Pulmonary artery endothelial cell (primary cell): ENCODE data around the gene S1PR3. TPM values are rescaled to one million over a fixed set of nuclear protein-coding genes. Genes with fewer than 3 reads are reported as not detected.
"Not testable (repeated sequence)": the region's sequence is repeated elsewhere in the genome, so short reads cannot be mapped to it uniquely, and the experiment has no call there.

ENCODE experiments used
- DNase-seq: peaks from one replicate; pipeline ENCODE4 v3.0.0-alpha.2; 2011; ENCODE audit warnings: low read depth, low spot score
- total RNA-seq: library from RNA; depleted of rRNA; stranded (reverse); fragments of >200 nt; gene quantifications from 2 replicates; pipeline ENCODE4 v1.2.3, GENCODE V29; 2014

The S1PR3 gene
- 19.0 and 22.4 TPM in 2 replicates for total RNA-seq

- DNase-seq = no peak
Measured at GRCh38 chr9:88991066-88992034, at the start of gene S1PR3. Gene S1PR3, plus strand, starts transcription at chr9:88991468. Its CDS starts 9,733 bp downstream, at chr9:89001201.

GRCh38 chr9:88941586-88941985, 49.7 kb upstream of the S1PR3 start:
- DNase-seq = not testable (repeated sequence)

- DNase-seq = no peak
Measured at GRCh38 chr9:88942411-88942810, 48.9 kb upstream of the S1PR3 start.

- DNase-seq = no peak
Measured at GRCh38 chr9:88945636-88946333, 45.5 kb upstream of the S1PR3 start.

- no peak for DNase-seq
Measured at GRCh38 chr9:88947581-88948573, 43.4 kb upstream of the S1PR3 start.

- DNase-seq = peak; percentile 26
Measured at GRCh38 chr9:88949425-88949824, 41.8 kb upstream of the S1PR3 start.

GRCh38 chr9:88949961-88950340, 41.3 kb upstream of the S1PR3 start:
- DNase-seq = no peak

GRCh38 chr9:88950341-88951154, 40.7 kb upstream of the S1PR3 start:
- no peak for DNase-seq

- DNase-seq = no peak
Measured at GRCh38 chr9:88951155-88951542, 40.1 kb upstream of the S1PR3 start.

GRCh38 chr9:88952086-88952615, 39.1 kb upstream of the S1PR3 start:
- no peak for DNase-seq

GRCh38 chr9:88952976-88953375, 38.3 kb upstream of the S1PR3 start:
- DNase-seq = no peak

GRCh38 chr9:88953381-88954029, 37.8 kb upstream of the S1PR3 start:
- DNase-seq = no peak

- DNase-seq = no peak
Measured at GRCh38 chr9:88954066-88954465, 37.2 kb upstream of the S1PR3 start.

GRCh38 chr9:88957526-88957925, 33.7 kb upstream of the S1PR3 start:
- no peak for DNase-seq

GRCh38 chr9:88959727-88960469, 31.4 kb upstream of the S1PR3 start:
- DNase-seq = no peak

- no peak for DNase-seq
Measured at GRCh38 chr9:88960632-88961031, 30.6 kb upstream of the S1PR3 start.

GRCh38 chr9:88965473-88965872, 25.8 kb upstream of the S1PR3 start:
- DNase-seq = no peak

- no peak for DNase-seq
Measured at GRCh38 chr9:88966894-88967676, 24.2 kb upstream of the S1PR3 start.
